HL-60 (cell line): ENCODE data around the gene FLNC.

Experiments used
- GABPA ChIP-seq: IDR thresholded peaks from 2 replicates; pipeline ENCODE4 v1.6.1; 2012; ENCODE audit warnings: low read depth
- SPI1 ChIP-seq: IDR thresholded peaks from 2 replicates; pipeline ENCODE4 v1.6.1; 2012; ENCODE audit warnings: low read depth, mild to moderate bottlenecking, borderline replicate concordance
- TF ChIP-seq, protein P1 (sequence below): IDR thresholded peaks from one replicate; pipeline ENCODE4 v1.5.1; 2011; ENCODE audit warnings: low read length, control low read depth, inconsistent platforms; ENCODE audit not compliant: insufficient read depth
- TF ChIP-seq, protein P2 (sequence below): IDR thresholded peaks from 2 replicates; pipeline ENCODE4 v1.6.1; 2012; ENCODE audit warnings: low read depth; ENCODE audit not compliant: insufficient replicate concordance

DNA sequence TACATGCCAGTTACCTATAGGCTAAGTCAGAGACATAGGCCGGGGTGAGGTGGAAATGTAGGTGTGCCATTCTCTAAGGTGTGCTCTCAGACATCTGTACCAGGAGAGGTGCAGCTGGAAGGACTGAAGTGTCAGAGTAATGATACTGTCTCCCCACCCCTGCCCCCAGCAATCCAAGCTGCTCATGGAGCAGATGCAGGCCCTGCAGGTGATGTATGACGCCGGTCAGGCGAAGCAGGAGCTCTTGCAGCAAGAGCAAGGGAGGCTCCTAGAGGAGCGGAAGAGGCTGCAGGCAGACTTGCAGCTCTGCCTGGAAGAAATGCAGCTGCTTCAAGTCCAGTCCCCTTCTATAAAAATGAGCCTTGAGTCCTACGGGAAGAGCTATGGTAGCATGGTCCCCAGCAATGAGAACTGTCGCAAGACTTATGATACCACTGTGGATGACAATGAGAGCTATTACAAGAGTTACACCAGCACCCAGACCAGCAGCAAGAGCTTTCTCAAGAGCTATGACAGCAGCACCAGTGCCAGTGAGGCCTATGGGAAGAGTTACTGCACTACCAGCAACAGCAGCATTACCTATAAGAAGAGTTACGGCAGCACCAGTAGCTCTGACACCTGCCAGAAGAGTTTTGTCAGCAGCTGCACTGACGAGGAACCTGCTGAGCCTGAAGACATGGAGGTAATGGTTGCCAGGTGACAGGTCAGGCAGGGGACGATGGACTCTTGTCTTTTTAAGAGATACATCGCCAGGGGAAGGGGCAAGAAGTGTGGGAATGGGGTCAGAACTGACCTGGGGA lies 18.4 kb upstream of the FLNC start:
- TF ChIP-seq, protein P1, sequence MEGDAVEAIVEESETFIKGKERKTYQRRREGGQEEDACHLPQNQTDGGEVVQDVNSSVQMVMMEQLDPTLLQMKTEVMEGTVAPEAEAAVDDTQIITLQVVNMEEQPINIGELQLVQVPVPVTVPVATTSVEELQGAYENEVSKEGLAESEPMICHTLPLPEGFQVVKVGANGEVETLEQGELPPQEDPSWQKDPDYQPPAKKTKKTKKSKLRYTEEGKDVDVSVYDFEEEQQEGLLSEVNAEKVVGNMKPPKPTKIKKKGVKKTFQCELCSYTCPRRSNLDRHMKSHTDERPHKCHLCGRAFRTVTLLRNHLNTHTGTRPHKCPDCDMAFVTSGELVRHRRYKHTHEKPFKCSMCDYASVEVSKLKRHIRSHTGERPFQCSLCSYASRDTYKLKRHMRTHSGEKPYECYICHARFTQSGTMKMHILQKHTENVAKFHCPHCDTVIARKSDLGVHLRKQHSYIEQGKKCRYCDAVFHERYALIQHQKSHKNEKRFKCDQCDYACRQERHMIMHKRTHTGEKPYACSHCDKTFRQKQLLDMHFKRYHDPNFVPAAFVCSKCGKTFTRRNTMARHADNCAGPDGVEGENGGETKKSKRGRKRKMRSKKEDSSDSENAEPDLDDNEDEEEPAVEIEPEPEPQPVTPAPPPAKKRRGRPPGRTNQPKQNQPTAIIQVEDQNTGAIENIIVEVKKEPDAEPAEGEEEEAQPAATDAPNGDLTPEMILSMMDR, result no peak
- TF ChIP-seq, protein P2, sequence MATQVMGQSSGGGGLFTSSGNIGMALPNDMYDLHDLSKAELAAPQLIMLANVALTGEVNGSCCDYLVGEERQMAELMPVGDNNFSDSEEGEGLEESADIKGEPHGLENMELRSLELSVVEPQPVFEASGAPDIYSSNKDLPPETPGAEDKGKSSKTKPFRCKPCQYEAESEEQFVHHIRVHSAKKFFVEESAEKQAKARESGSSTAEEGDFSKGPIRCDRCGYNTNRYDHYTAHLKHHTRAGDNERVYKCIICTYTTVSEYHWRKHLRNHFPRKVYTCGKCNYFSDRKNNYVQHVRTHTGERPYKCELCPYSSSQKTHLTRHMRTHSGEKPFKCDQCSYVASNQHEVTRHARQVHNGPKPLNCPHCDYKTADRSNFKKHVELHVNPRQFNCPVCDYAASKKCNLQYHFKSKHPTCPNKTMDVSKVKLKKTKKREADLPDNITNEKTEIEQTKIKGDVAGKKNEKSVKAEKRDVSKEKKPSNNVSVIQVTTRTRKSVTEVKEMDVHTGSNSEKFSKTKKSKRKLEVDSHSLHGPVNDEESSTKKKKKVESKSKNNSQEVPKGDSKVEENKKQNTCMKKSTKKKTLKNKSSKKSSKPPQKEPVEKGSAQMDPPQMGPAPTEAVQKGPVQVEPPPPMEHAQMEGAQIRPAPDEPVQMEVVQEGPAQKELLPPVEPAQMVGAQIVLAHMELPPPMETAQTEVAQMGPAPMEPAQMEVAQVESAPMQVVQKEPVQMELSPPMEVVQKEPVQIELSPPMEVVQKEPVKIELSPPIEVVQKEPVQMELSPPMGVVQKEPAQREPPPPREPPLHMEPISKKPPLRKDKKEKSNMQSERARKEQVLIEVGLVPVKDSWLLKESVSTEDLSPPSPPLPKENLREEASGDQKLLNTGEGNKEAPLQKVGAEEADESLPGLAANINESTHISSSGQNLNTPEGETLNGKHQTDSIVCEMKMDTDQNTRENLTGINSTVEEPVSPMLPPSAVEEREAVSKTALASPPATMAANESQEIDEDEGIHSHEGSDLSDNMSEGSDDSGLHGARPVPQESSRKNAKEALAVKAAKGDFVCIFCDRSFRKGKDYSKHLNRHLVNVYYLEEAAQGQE, result no peak
- TF ChIP-seq GABPA (no peak), SPI1 (no peak)
